HG02870 (cell line): ENCODE results near the gene FARP1.
A peak's percentile ranks its signal among the peaks of the same experiment; 100 is the strongest.

Experiments
- ATAC-seq: cut with Tn5 transposase; IDR thresholded peaks from one replicate; pipeline ENCODE4 v1.9.1; 2021; ENCODE audit warnings: mild to moderate bottlenecking, moderate library complexity; ENCODE audit not compliant: unreplicated experiment

Gene FARP1, protein sequence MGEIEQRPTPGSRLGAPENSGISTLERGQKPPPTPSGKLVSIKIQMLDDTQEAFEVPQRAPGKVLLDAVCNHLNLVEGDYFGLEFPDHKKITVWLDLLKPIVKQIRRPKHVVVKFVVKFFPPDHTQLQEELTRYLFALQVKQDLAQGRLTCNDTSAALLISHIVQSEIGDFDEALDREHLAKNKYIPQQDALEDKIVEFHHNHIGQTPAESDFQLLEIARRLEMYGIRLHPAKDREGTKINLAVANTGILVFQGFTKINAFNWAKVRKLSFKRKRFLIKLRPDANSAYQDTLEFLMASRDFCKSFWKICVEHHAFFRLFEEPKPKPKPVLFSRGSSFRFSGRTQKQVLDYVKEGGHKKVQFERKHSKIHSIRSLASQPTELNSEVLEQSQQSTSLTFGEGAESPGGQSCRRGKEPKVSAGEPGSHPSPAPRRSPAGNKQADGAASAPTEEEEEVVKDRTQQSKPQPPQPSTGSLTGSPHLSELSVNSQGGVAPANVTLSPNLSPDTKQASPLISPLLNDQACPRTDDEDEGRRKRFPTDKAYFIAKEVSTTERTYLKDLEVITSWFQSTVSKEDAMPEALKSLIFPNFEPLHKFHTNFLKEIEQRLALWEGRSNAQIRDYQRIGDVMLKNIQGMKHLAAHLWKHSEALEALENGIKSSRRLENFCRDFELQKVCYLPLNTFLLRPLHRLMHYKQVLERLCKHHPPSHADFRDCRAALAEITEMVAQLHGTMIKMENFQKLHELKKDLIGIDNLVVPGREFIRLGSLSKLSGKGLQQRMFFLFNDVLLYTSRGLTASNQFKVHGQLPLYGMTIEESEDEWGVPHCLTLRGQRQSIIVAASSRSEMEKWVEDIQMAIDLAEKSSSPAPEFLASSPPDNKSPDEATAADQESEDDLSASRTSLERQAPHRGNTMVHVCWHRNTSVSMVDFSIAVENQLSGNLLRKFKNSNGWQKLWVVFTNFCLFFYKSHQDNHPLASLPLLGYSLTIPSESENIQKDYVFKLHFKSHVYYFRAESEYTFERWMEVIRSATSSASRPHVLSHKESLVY

DNA sequence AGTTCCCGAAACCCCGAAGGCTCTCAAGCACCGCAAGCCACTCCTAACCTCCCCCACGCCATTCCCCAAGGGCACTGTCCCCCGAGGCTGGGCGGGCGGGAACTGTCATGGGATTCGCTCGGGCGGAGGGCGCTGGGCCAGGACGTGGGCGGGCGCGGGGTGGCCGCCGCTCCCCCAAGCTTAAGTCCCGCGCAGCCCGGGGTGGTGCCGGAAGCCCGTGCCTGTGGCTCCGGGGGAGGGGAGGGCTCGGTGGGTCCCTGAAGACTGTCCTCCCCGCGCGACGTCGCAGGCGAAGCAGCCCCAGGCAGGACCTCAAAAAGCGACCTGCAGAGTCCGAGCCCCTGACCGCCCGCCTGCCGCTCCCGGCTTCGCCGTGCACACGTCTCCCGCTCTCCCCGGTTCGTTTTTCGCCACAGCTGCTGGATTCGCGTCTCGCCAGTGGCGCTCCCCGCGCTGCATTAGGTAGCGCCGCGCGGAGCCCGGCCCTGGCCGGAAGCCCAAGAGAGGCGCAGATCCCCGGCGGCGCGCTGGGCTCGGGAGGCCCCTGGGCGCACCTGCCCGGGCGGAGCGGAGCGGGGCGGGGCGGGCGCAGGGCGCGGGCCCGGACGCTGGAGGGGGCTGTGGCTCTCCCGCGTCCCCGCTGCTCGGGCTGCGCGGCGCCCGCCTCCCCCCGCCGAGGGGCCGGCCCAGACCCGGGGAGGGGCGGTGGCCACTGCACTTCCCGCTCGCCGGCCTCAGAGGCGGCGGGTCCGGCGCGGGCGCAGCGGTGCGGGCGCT is at the start of gene FARP1:
TSS of gene FARP1 (plus strand) at position 715 of the 777 bp plus-strand sequence. CDS start 70,149 bp downstream, outside the sequence.
- peak; percentile 69 for ATAC-seq

DNA sequence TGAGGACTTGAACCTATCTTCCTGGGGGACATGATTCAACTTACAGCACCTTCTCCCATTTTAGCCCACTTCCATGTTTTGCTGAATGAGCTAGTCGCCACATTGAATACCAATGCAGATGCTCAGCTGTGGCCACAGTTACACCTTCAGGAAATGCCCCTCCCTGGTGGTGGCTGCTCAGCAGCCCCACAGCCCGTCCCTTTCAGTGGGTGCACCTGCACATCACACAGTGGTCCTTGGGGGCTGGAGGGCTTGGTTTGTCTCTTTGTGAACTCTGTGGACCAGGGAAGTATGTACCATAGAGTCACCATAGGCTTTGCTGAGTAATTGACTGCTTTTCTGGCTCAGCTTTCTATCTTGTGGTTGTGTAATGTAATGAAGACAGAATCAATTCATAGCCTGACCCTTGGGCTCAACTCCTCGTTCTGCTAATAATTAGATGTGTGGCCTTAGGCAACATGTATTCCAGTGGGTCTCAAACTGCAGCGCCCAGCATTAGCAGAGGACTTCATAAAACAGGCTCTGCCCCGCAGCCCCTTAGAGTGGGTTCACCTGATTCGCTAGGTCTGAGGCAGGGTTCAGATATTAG is 48.1 kb upstream of the FARP1 start:
- ATAC-seq, result no peak

DNA sequence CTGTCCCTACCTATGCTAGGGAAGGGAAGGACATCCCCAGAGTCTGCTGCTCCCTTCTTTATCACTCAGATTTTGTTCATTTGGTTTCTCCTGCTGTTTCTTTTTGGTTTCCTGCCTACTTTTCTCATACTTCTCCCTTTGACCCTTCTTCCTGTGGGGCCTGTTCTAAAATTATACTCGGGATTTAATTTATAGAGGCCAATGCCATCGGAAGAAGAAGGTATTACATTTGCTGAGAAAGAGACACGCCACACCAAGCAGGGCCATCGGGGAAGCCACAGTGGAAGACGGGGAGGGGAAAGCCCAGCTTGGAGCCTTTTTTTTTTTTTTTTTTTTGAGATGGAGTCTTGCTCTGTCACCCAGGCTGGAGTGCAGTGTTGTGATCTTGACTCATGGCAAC is 46.8 kb upstream of the FARP1 start:
- no peak for ATAC-seq

DNA sequence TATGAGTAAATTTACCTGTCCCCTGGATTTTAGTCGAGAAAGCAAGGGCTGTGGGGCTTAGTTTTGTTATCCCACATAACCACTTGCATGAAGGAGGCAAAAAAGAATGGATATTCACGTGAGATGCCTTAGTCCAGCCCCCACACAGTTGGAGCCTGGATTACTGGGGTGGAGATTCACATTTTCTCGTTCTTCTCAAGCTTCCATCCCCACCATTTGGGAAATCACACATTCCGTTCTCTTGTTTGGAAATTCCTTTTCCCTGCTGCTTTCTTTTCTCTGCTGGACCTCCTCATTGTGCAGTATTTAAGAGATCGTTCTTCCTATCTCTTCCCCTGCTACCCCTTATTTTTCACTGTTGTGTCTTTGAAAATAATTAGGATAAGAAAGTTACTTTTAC is 45.1 kb upstream of the FARP1 start:
- ATAC-seq, result no peak

DNA sequence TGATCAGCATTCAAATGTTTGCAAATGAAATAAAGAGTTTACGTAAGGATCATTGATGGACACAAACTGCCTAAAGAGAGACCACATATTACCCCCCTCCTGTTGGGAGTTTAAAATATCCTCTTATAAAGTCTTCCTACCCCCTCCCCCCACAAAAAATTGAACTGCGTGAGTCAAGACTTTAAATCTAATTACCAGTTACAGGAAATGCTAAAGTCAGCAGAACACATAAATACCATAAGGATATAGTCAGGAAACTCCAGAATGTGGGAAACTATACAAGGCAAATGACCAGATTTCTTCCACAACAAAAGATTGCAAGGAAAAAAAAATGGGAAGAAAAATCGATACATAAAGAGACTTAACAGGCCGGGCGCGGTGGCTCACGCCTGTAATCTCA is 44.4 kb upstream of the FARP1 start:
- no peak for ATAC-seq

DNA sequence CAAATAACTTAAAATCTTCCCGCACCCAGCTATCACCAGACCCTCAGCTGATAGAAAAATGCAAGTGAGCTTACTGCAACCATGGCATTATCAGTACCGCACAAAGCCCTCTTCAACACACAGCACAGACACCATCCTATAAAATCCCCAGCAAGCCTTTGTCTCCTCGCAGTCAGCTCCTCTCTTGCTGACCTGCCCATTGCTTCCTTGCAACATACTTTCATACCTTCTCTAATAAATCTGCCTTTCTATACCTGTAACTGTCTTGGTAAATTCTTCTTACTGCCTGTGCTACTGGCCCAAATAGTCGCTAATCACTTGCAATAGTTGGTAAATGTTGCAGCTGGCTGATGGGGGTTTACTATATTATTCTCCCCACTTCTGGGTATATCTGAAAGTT is 43.3 kb upstream of the FARP1 start:
- ATAC-seq, result no peak

DNA sequence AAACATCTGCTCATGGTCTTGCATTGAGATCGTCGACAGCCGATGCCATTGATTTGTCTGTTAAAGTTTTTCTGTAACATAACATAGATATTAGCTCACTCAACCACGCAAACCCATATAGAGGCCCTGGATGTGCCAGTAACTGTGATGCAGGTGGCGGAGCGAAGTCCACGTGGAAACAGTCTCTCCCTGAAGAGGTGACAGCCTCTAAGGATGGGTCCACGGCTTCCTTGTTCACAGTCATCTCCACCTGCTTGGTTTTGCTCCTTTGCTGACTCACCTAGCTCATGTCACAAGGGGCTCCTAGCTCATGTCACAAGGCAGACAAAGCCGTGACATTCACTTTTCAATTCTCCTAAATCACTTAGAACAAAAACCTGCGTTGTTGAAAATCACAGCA is 42.4 kb upstream of the FARP1 start:
- ATAC-seq, result no peak

DNA sequence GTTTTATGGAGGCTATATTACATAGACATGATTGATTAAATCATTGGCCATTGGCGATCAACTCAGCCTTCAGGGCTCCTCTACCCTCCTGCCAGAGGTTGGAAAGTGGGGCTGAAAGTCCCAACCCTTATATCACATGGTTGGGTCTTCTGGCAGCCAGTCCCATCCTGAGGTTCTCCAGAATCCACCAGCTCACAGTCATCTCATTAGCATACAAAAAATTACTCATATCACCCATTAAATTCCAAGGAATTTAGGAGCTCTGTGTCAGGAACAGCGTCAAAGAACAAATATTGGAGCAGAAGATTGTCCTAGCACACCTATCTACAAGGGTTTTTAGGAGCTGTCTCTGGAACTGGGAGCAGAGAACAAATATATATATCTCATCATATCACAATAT is 39.4 kb upstream of the FARP1 start:
- ATAC-seq, result no peak

DNA sequence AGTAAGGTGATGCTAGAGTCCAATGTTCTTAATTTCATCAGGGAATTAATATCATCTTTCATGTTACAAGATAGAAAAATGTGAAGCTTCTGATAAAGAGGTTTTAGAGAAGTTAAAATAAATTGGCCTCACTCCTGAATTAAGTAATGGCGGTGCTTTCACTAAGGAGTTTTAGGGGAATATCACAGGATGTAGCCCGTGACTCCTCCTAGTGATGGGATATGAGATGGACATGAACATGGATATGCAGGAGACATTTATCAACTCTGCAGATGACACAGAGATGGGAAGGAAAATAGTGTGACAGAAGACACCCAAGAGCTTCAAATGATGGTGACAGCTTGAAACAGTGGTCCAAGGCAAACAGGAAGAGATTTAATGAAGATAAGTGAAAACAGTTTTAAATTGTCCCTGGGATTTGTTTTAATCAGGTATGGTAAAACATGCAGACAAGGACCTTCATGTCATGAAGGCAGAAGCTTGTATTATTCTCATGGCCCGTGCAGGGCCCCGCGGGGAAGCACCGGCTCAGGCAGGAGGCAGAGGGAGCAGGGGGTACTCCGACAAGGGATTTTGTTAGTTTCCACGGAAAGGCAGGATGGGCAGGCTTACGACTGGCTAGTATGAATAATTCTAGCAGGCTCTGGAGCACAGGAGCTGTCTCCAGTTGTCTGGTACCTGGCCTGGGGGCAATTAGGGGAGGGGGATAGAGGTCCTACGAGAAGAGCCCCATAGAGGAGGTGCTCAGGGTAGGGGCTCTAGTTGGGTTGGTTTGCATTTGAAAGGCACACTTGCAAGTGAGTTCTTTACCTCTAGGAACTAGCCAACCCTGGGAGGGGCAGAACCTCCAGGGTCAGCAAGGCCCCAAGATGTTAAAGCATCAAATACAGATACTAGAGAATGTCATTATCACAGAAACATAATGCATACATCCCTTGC is 38.7 kb upstream of the FARP1 start:
- ATAC-seq, result no peak

DNA sequence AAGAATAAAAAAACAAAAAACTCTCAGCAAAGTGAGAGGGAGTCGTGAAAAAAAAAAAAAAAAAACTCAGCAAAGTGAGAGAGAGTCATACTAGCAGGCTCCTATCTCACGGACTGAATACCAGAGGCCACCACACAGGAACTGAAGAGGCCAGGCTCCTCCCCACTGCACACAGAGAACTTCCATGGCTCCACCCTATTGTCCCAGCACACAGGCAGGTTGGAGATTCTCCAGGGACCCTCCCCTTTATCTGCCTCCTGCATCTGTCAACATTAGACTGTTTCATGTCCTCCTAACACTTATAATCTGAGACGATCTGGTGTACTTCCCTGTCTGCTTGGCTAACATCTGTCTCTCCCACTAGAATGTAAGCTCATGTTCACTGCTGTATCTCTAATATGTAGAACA is 37.0 kb upstream of the FARP1 start:
- no peak for ATAC-seq

DNA sequence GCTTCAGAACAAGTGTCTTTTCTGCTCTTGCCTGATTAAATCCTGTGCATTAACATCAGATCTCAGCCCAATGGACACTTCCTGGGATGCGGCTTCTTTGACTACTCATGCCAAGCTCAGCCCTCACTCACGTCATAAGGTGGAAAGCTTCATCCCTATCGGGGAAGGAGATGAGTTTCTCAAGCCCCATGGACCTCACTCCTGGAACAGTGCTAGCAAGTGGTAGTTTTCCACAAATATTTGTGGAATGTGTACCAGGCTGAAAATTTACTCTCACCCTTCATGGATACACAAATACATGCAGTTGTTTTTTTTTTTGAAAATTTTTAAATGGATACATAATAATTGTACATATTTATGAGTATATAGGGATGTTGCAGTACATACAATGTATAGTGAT is 34.6 kb upstream of the FARP1 start:
- ATAC-seq, result no peak

DNA sequence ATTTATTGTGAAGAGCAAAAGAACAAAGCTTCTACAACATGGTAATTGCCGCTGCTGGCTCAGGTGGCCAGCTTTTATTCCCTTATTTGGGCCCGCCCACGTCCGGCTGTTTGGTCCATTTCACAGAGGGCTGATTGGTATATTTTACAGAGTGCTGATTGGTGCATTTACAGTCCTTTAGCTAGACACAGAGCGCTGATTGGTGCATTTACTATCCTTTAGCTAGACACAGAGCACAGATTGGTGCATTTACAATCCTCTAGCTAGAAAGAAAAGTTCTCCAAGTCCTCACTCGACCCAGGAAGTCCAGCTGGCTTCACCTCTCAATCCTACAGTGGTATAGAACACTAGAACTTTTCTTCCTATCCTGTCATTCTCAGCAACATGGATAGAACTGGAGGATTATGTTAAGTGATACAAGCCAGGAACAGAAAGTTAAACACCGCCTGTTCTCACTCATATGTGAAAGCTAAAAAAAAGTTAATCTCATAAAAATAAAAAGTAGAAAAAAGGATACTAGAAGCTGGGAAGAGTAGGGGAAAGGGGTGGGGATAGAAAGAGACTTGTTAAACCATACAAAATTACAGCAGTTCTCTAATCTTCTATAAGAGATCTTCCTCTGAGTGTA is 33.6 kb upstream of the FARP1 start:
- no peak for ATAC-seq

DNA sequence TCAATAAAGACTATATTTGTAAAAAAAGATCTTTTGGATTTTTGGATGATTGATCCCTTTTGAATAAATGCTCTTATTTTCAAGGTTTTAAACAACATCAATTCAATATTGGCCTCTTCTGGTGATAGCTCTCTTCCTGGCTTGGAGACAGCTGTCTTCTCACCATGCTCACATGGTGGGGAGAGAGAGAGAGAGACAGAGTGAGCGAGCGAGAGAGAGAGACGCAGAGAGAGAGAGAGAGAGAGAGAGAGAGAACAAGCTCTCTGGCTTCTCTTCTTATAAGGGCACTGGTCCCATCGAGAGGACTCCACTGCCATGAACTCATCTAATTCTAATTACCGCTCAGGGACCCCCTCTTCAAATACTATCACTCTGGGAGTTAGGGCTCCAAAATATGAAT is 32.1 kb upstream of the FARP1 start:
- ATAC-seq, result no peak

DNA sequence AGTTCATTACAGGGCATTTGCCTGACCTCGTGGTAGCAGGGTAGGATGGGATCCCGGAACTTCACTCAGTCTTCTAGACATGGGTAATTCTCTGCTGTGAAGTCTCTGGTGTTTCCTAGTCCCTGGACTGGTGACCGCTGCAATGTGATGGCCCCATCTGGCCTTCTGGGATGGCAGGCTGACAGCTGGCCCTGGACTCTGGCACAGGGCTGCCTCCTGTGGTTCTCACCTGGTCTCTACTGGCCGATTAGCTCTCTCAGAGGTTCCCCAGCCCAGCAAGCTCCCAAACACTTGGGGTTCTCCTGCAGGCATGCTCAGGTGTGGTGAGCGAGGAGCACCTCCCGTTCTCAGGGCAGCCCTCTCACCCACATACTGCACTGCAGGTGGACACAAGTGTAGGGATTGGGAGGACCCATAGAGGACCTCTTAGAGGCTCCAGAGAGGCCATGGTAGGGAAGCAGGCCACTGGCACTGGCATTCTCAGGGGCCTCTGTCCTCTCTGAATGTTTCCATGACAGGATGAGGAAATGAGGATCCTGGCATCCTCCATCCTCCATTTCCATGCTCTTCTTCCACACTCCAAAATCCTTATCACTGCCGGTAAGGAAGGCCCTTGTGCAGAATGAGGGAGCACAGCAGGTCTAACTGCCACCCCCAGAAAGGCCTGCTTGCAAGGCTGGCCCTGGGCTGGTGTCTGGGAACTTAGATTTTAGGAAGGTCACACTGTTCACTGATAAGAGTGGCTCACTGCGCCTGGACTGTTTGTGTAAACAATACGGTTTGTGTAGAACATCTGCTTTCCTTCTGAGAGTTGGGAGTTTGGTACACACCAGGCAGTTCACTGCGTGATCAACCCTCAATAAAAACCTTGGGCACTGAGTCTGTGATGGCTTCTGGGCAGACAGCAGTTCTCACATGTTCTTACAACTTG is 31.5 kb upstream of the FARP1 start:
- ATAC-seq, result no peak

DNA sequence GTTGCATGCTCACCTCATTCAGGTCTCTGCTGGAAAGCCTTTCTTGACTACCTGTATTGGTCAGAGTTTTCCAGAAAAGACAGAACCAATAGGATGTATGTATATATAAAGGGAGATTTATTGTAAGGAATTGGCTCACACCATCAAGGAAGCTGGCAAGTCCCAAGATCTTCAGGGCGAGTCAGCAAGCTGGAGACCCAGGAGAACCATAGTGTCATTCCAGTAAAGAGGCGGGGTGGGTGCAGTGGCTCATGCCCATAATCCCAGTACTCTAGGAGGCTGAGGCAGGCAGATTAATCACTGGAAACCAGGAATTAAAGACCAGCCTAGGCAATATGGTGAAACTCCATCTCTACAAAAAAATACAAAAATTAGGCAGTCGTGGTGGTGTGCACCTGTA is 30.4 kb upstream of the FARP1 start:
- no peak for ATAC-seq

DNA sequence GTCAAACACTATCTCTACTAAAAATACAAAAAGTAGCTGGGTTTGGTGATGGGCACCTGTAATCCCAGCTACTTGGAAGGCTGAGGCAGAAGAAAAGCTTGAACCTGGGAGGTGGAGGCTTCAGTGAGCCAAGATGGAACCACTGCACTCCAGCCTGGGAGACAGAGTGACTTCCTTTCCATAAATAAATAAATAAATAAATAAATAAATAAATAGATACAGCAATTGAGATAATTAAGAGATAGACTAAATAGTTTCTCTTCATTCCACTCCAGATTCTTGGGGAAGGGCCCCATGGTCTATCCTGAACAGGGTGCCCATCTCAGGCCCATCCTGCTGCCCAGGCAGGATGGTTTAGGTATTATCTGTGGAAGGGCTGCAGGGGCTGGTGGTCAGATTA is 24.0 kb upstream of the FARP1 start:
- ATAC-seq, result no peak

DNA sequence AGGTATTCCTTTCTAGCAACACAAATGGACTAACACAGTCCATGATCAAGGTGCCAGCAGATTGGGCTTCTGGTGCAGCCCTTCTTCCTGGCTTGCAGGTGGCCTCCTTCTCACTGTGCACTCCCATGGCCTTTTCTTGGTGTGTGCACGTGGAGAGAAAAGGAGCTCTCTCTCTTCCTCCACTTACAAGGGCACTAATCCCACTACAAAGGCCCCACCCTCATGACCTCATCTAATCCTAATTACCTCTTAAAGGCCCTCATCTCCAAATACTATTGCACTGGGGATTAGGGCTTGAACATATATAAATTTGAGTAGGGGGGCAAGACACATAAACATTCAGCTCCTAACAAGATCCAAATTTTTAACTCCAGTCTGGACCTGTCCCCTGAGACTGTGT is 19.7 kb upstream of the FARP1 start:
- no peak for ATAC-seq
